GM21737 (cell line): ENCODE measurements around the gene SKIC2.
"Not testable (repeated sequence)": the region's sequence is repeated elsewhere in the genome, so short reads cannot be mapped to it uniquely, and the experiment has no call there.

Experiments used
- ATAC-seq: cut with Tn5 transposase; IDR thresholded peaks from one replicate; pipeline ENCODE4 v1.9.1; 2021; ENCODE audit warnings: mild to moderate bottlenecking, moderate library complexity; ENCODE audit not compliant: unreplicated experiment

The SKIC2 gene

GRCh38 chr6:31958741-31959739 lies at the start of gene SKIC2, which contains the start of gene NELFE:
SKIC2 (plus strand) TSS chr6:31959175; CDS start chr6:31959193, 18 bp downstream.
NELFE (minus strand) TSS chr6:31958971; CDS start chr6:31958446, 525 bp downstream.
- peak; percentile 95 for ATAC-seq

GRCh38 chr6:31909298-31909697 lies 49.7 kb upstream of the SKIC2 start:
- ATAC-seq: not testable (repeated sequence)

- ATAC-seq: no peak
These were observed 47.0 kb upstream of the SKIC2 start for GRCh38 chr6:31911826-31912585.

GRCh38 chr6:31915351-31915750 lies 43.6 kb upstream of the SKIC2 start:
- ATAC-seq: no peak

- no peak for ATAC-seq
These were observed 43.2 kb upstream of the SKIC2 start for GRCh38 chr6:31915756-31916155.

- ATAC-seq: no peak
These were observed 40.8 kb upstream of the SKIC2 start for GRCh38 chr6:31918069-31918720.

- no peak for ATAC-seq
These were observed 39.2 kb upstream of the SKIC2 start for GRCh38 chr6:31919624-31920303.

- no peak for ATAC-seq
These were observed 38.2 kb upstream of the SKIC2 start for GRCh38 chr6:31920811-31921210.

- ATAC-seq: no peak
These were observed 36.0 kb upstream of the SKIC2 start for GRCh38 chr6:31922942-31923341.

GRCh38 chr6:31927242-31927862 lies 31.6 kb upstream of the SKIC2 start, which contains the start of gene C2:
C2 (plus strand) TSS chr6:31927717; CDS start chr6:31927753, 36 bp downstream.
- no peak for ATAC-seq

- ATAC-seq: no peak
These were observed 30.9 kb upstream of the SKIC2 start for GRCh38 chr6:31927863-31928671.

GRCh38 chr6:31928672-31928939 lies 30.4 kb upstream of the SKIC2 start:
- ATAC-seq: no peak

- no peak for ATAC-seq
These were observed 28.0 kb upstream of the SKIC2 start for GRCh38 chr6:31930962-31931361.

- ATAC-seq: not testable (repeated sequence)
These were observed 26.8 kb upstream of the SKIC2 start for GRCh38 chr6:31932137-31932536.

GRCh38 chr6:31933537-31933936 lies 25.4 kb upstream of the SKIC2 start:
- ATAC-seq: no peak

- no peak for ATAC-seq
These were observed 24.0 kb upstream of the SKIC2 start for GRCh38 chr6:31935021-31935420.

- ATAC-seq: no peak
These were observed 23.2 kb upstream of the SKIC2 start for GRCh38 chr6:31935823-31936222.

GRCh38 chr6:31940256-31940664 lies 18.7 kb upstream of the SKIC2 start:
- no peak for ATAC-seq

- ATAC-seq: no peak
These were observed 15.2 kb upstream of the SKIC2 start for GRCh38 chr6:31943742-31944141.
